ENCODE results near the gene CLRN1.

CLRN1 gene

DNA sequence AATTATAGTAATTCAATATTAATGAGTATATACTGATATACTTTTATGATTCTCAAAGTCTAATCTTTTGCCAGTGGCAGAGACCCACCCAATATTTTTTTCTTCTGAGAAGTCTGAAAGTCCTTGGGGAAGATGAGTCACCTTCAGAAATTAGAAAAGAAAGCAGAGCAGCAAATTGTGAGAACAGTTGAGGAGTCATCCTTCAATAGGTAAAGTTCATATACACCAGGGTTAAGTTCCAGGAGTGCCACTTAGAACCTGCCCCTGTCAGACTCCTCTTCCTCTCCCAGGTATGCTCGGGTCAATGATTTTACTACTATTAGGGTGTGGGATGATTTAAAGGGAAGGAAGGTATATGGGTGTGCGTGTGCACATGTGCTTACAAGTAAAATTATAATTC, 7.1 kb downstream of the CLRN1 start:
- no peak for DNase-seq (ENCODE audit: low read depth)
- no peak overlapping the region for H3K4me3 ChIP-seq (ENCODE audit: low read depth, low read length)
- TF ChIP-seq, protein P1, sequence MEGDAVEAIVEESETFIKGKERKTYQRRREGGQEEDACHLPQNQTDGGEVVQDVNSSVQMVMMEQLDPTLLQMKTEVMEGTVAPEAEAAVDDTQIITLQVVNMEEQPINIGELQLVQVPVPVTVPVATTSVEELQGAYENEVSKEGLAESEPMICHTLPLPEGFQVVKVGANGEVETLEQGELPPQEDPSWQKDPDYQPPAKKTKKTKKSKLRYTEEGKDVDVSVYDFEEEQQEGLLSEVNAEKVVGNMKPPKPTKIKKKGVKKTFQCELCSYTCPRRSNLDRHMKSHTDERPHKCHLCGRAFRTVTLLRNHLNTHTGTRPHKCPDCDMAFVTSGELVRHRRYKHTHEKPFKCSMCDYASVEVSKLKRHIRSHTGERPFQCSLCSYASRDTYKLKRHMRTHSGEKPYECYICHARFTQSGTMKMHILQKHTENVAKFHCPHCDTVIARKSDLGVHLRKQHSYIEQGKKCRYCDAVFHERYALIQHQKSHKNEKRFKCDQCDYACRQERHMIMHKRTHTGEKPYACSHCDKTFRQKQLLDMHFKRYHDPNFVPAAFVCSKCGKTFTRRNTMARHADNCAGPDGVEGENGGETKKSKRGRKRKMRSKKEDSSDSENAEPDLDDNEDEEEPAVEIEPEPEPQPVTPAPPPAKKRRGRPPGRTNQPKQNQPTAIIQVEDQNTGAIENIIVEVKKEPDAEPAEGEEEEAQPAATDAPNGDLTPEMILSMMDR (IDR thresholded peaks at IDR 0.05; ENCODE audit: insufficient read depth, low read depth, low read length, missing control alignments) = no peak

DNA sequence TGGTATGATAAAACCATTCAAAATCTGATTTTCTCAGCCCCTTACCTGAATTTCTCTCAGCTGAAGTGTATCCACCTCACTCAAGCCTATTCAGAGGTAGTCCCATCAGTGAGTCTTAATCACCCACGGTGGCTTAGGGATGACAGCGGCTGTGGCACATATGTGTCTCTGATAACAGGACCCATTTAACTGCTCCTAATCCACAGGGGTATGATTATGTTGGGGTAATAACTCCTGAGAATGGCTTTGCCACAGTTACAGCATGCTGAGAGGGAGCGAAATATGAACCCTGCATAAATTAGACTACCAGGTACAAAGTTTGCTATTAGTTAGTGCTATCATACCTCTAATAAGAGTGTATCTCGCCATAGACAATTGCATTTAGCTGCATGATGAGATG, 10.6 kb downstream of the CLRN1 start:
- TF ChIP-seq, protein P1 (IDR thresholded peaks at IDR 0.05; ENCODE audit: insufficient read depth, low read depth, low read length, missing control alignments) = no peak
- DNase-seq (ENCODE audit: low read depth) = no peak
- no peak overlapping the region for H3K4me3 ChIP-seq (ENCODE audit: low read depth, low read length)

DNA sequence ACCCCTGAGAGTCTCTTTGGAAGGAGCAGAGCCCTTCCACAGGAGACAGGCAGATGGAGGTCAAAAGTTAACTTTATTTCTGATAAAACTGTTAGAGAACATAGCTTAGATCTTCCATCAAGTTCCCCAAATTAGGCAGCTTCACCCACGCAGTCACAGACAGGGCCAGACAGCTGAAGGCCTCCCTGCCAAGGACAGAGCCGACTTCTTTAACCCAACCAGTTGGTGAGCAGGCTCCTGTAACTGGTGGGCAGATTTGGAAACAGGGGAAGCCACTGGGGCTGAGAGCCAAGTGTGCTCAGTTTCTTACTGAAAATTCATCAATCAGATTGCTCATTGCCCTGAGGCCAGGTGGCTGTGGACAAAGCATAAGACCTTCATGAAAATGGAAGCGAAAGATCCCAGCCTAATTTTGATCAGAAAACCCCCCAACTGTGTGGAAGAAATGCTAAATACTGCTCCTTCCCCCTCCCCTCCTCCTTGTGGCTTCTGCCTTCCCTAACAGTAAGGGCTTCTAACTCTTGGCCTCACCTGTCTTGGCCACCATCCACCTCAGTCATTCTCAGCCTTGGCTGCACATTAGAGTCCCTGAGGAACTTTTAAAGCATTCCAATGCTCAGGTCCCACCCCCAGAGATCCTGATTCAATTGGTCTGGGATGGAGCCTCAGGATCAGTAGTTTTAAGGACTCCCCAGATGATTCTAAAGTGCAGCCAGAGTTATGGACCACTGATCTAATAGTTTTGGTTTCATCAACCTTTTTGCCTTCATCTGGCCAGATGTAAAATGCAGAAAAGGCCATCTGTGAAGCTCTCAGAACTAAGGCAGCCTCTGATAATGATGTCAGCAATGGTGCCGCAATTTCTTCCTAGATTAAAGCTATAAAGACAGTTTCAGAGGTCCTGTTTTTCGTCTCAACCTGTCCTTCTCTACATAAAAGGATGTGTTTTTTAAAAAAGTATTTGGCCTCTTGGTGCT, 11.5 kb downstream of the CLRN1 start:
- TF ChIP-seq, protein P1 (IDR thresholded peaks at IDR 0.05; ENCODE audit: insufficient read depth, low read depth, low read length, missing control alignments) = no peak
- H3K4me3 ChIP-seq (ENCODE audit: low read depth, low read length) = no peak overlapping the region
- DNase-seq (ENCODE audit: low read depth) = peak; percentile 55

DNA sequence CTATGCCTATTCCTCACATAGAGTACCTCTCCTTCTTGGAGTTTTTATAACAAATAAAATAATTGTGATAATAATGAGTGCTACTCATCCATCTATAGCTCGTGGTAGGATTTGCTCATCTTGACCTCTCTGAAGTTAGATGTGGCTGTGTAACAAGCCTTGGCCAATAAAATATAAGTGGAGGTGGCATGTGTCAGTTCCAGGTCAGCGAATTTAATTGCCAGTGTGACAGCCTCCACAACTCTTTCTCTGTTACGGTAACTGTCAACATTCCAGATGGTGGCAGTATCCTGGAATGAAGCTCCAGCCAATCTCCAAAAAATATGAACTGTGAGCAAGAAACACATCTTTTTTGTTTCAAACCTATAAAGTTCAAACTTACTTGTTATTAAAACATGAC, 13.8 kb downstream of the CLRN1 start:
- no peak overlapping the region for H3K4me3 ChIP-seq (ENCODE audit: low read depth, low read length)
- TF ChIP-seq, protein P1 (IDR thresholded peaks at IDR 0.05; ENCODE audit: insufficient read depth, low read depth, low read length, missing control alignments) = no peak
- no peak for DNase-seq (ENCODE audit: low read depth)

DNA sequence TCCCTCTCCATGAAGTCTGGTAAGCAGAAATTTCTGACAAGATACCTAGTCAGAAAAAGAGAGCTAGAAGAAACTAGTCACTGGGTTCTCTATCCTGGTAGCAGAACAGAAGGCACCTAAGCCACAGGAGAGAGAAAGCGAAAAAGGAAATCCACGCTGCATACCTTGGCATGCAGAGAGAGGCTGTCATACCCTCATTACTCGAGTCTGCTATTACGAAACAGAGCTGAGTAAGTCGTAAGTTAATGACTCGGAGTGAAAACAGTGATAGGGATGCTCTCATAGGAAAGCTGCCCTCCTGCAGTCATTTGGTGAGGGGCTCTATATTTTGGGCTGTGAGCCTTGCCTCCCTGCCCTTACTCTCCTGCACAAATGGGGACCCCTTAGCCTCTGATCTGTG, 16.2 kb downstream of the CLRN1 start:
- peak; percentile 29 for DNase-seq (ENCODE audit: low read depth)
- H3K4me3 ChIP-seq (ENCODE audit: low read depth, low read length) = no peak overlapping the region
- TF ChIP-seq, protein P1 (IDR thresholded peaks at IDR 0.05; ENCODE audit: insufficient read depth, low read depth, low read length, missing control alignments) = no peak

DNA sequence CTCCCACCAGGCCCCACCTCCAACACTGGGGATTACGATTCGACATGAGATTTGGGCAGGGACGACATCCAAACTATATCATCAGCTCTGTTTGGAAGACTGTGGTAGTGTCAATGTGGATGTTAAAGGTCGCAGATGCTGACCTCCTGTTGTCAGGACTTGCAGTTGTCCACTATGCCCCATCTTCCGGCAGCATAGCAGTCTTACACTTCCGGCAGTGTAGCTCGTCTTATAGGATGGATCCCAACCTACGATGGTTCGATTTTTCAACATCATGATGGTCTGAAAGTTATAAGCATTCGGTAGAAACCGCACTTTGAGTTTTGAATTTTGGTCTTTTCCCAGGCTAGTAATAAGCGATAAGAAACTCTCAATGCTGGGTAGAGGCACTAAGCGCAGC, 20.6 kb downstream of the CLRN1 start:
- H3K4me3 ChIP-seq (ENCODE audit: low read depth, low read length) = no peak overlapping the region
- no peak for DNase-seq (ENCODE audit: low read depth)
- TF ChIP-seq, protein P1 (IDR thresholded peaks at IDR 0.05; ENCODE audit: insufficient read depth, low read depth, low read length, missing control alignments) = no peak
